ENCODE measurements around the gene MPHOSPH9.

- TF ChIP-seq CTCF (IDR thresholded peaks at IDR 0.05) (no peak), EZH2 (IDR thresholded peaks at IDR 0.05; ENCODE audit: borderline replicate concordance, insufficient read depth, low read depth, low read length, poor library complexity, severe bottlenecking) (no peak)
These were observed 121.3 kb downstream of the MPHOSPH9 start for GRCh38 chr12:123111498-123112165.
